Fibroblast of lung (primary cell): ENCODE data around the gene ATRX. TPM values are rescaled to one million over a fixed set of nuclear protein-coding genes. Genes with fewer than 3 reads are reported as not detected.

Experiments used
- DNase-seq, 2 donors: peaks; one replicate each; pipeline versions ENCODE4 v3.0.0 to v3.0.0-alpha.2; 2010; ENCODE audit warnings: low read depth in 2 of 2
- H2AFZ ChIP-seq: 2 replicates; pipeline ENCODE4 v1.5.1; 2012; ENCODE audit warnings: low read length, control low read depth, inconsistent platforms
- H3K27ac ChIP-seq: 2 replicates; pipeline ENCODE4 v1.5.1; 2011; ENCODE audit warnings: low read length, control low read depth; ENCODE audit not compliant: insufficient read depth
- H3K27me3 ChIP-seq: 2 replicates; pipeline ENCODE4 v1.5.1; 2011; ENCODE audit warnings: mild to moderate bottlenecking, low read length; ENCODE audit not compliant: control insufficient read depth, insufficient read depth
- H3K36me3 ChIP-seq: 2 replicates; pipeline ENCODE4 v1.5.1; 2011; ENCODE audit warnings: low read length; ENCODE audit not compliant: control insufficient read depth, insufficient read depth
- H3K4me1 ChIP-seq: 2 replicates; pipeline ENCODE4 v1.5.1; 2011; ENCODE audit warnings: low read length; ENCODE audit not compliant: control insufficient read depth, insufficient read depth; ENCODE audit errors: extremely low read depth
- H3K4me2 ChIP-seq: 2 replicates; pipeline ENCODE4 v1.5.1; 2011; ENCODE audit warnings: low read length, control low read depth; ENCODE audit not compliant: insufficient read depth; ENCODE audit errors: extremely low read depth
- H3K4me3 ChIP-seq, 4 experiments: fragments of 200-600 bp in 1 of 4; sonication (generic) in 1 of 4; replicated peaks in 1 of 4; 2 replicates each; pipeline ENCODE4 v1.5.1; 2011 to 2016; ENCODE audit warnings: low read length in 4 of 4, low read depth in 3 of 4, mild to moderate bottlenecking in 3 of 4, control low read depth in 2 of 4, inconsistent platforms in 1 of 4, mixed read lengths in 1 of 4; ENCODE audit not compliant: insufficient read depth in 1 of 4; ENCODE audit errors: control extremely low read depth in 1 of 4
- H3K79me2 ChIP-seq: 2 replicates; pipeline ENCODE4 v1.5.1; 2012; ENCODE audit warnings: mild to moderate bottlenecking, low read length, inconsistent platforms; ENCODE audit not compliant: control insufficient read depth, insufficient read depth
- H3K9ac ChIP-seq: 2 replicates; pipeline ENCODE4 v1.5.1; 2011; ENCODE audit warnings: mild to moderate bottlenecking, low read length, control low read depth; ENCODE audit not compliant: insufficient read depth
- H3K9me3 ChIP-seq: 2 replicates; pipeline ENCODE4 v1.5.1; 2012; ENCODE audit warnings: low read depth, low read length; ENCODE audit not compliant: control insufficient read depth, insufficient read depth
- H4K20me1 ChIP-seq: 2 replicates; pipeline ENCODE4 v1.5.1; 2011; ENCODE audit warnings: low read length; ENCODE audit not compliant: control insufficient read depth, insufficient read depth; ENCODE audit errors: extremely low read depth
- CTCF ChIP-seq, 2 donors: IDR thresholded peaks in 1 of 2; conservative IDR thresholded peaks in 1 of 2; 1 replicate in 1 of 2; 2 replicates in 1 of 2; pipeline ENCODE4 v1.5.1; 2011 to 2012; ENCODE audit warnings: low read length in 2 of 2, control low read depth in 1 of 2, inconsistent platforms in 1 of 2, low read depth in 1 of 2, mild to moderate bottlenecking in 1 of 2
- EZH2 ChIP-seq: IDR thresholded peaks from 2 replicates; pipeline ENCODE4 v1.5.1; 2012; ENCODE audit warnings: low read length, control low read depth, mild to moderate bottlenecking; ENCODE audit errors: missing control alignments
- polyA plus RNA-seq, 2 donors: library from polyadenylated mRNA; depleted of rRNA in 1 of 2; stranded (reverse) in 1 of 2; unstranded in 1 of 2; fragments of >200 nt; gene quantifications; 2 replicates each; pipeline ENCODE4 v1.2.1, GENCODE V29; 2011 to 2012; ENCODE audit warnings: missing spikeins in 1 of 2
- total RNA-seq: library from RNA; depleted of rRNA; stranded (reverse); fragments of >200 nt; gene quantifications from 2 replicates; pipeline ENCODE4 v1.2.1, GENCODE V29; 2014

ATRX gene
- total and polyA plus RNA-seq, 2 donors (not counting 1 experiment from before 2014, with no cell fraction given) = 52.6 to 100 TPM

GRCh38 chrX:77723681-77724080, 62.3 kb downstream of the ATRX start:
- no peaks in the 10 kb centered on the region for H4K20me1 ChIP-seq

GRCh38 chrX:77719388-77719787, 66.6 kb downstream of the ATRX start:
- Histone ChIP-seq H3K4me1 (no peaks in the 10 kb centered on the region), H3K36me3 (no peaks in the 10 kb centered on the region), H3K27me3 (no peaks in the 10 kb centered on the region), H4K20me1 (no peaks in the 10 kb centered on the region), H3K9me3 (no peaks in the 10 kb centered on the region), H3K4me3 (no peak overlapping the region), H3K9ac (no peak overlapping the region), H3K4me2 (no peak overlapping the region), H3K27ac (no peak overlapping the region), H2AFZ (no peak overlapping the region), H3K79me2 (peaks cover 32% of the 10 kb centered on the region)
- TF ChIP-seq EZH2 (no peak), CTCF (conservative IDR thresholded peaks at IDR 0.05 in 1 of 2, IDR thresholded peaks at IDR 0.05 in 1 of 2; ENCODE audit: low read depth in 1 of 2, low read length in 2 of 2) (no peak)
- DNase-seq = no peak

More at GRCh38 chrX:77723681-77724080, 62.3 kb downstream of the ATRX start:
- no peaks in the 10 kb centered on the region for H3K9me3 ChIP-seq
- H3K36me3 ChIP-seq = no peaks in the 10 kb centered on the region
- no peak for DNase-seq
- TF ChIP-seq EZH2 (no peak), CTCF (conservative IDR thresholded peaks at IDR 0.05 in 1 of 2, IDR thresholded peaks at IDR 0.05 in 1 of 2; ENCODE audit: low read depth in 1 of 2, low read length in 2 of 2) (no peak)
- H3K79me2 ChIP-seq = peaks cover 41% of the 10 kb centered on the region
- no peak overlapping the region for H3K4me2 ChIP-seq
- H3K4me3 ChIP-seq = no peak overlapping the region
- H3K27me3 ChIP-seq = no peaks in the 10 kb centered on the region
- no peaks in the 10 kb centered on the region for H3K4me1 ChIP-seq
- H3K9ac ChIP-seq = no peak overlapping the region
- no peak overlapping the region for H3K27ac ChIP-seq
- H2AFZ ChIP-seq = no peak overlapping the region

- Histone ChIP-seq H3K79me2 (peaks cover 4% of the 10 kb centered on the region), H3K4me2 (no peak overlapping the region)
Measured at GRCh38 chrX:77704881-77705280, 81.1 kb downstream of the ATRX start.

More at GRCh38 chrX:77704881-77705280, 81.1 kb downstream of the ATRX start:
- H2AFZ ChIP-seq = no peak overlapping the region
- H3K36me3 ChIP-seq = no peaks in the 10 kb centered on the region
- no peaks in the 10 kb centered on the region for H3K4me1 ChIP-seq
- no peak for DNase-seq
- H3K27me3 ChIP-seq = no peaks in the 10 kb centered on the region
- H3K27ac ChIP-seq = no peak overlapping the region
- H3K4me3 ChIP-seq = no peak overlapping the region
- H4K20me1 ChIP-seq = no peaks in the 10 kb centered on the region
- H3K9me3 ChIP-seq = no peaks in the 10 kb centered on the region
- TF ChIP-seq EZH2 (no peak), CTCF (conservative IDR thresholded peaks at IDR 0.05 in 1 of 2, IDR thresholded peaks at IDR 0.05 in 1 of 2; ENCODE audit: low read depth in 1 of 2, low read length in 2 of 2) (no peak)
- no peak overlapping the region for H3K9ac ChIP-seq
